Transverse colon (tissue), 4 donors: Measurements from ENCODE around the gene CCDC60. TPM values are rescaled to one million over a fixed set of nuclear protein-coding genes. Genes with fewer than 3 reads are reported as not detected.

Experiments
- DNase-seq: peaks from one replicate; pipeline ENCODE4 v3.0.0-alpha.2; 2019
- H3K27ac ChIP-seq, 4 donors: fragments of 200-600 bp; sonication (generic); 2 replicates each; pipeline ENCODE4 v1.5.1; 2016 to 2018; ENCODE audit warnings: inconsistent platforms in 4 of 4
- H3K27me3 ChIP-seq: fragments of 200-600 bp; sonication (generic); 2 replicates; pipeline ENCODE4 v1.5.1; 2017; ENCODE audit warnings: inconsistent platforms
- H3K36me3 ChIP-seq, 4 donors: fragments of 200-600 bp; sonication (generic); 2 replicates each; pipeline ENCODE4 v1.5.1; 2017 to 2019; ENCODE audit warnings: inconsistent platforms in 4 of 4
- H3K4me1 ChIP-seq, 4 donors: fragments of 200-600 bp; sonication (generic); 2 replicates each; pipeline ENCODE4 v1.5.1; 2017 to 2020; ENCODE audit warnings: inconsistent platforms in 4 of 4
- H3K4me3 ChIP-seq, 4 donors: fragments of 200-600 bp; sonication (generic); 1 replicate in 1 of 4; 2 replicates in 3 of 4; pipeline versions ENCODE4 v1.5.1 to v1.6.1; 2017 to 2019; ENCODE audit warnings: inconsistent platforms in 4 of 4
- H3K9me3 ChIP-seq, 2 donors: fragments of 200-600 bp; sonication (generic); 2 replicates each; pipeline ENCODE4 v1.5.1; 2017 to 2019; ENCODE audit warnings: inconsistent platforms in 2 of 2
- EP300 ChIP-seq: sonication (generic); formaldehyde crosslinking; IDR thresholded peaks from one replicate; pipeline ENCODE4 v1.6.1; 2017; ENCODE audit warnings: antibody characterized with exemption, low read depth
- POLR2A ChIP-seq: fragments of 450-650 bp; IDR thresholded peaks from one replicate; pipeline ENCODE4 v1.6.1; 2016; ENCODE audit warnings: antibody characterized with exemption, mild to moderate bottlenecking, moderate library complexity
- POLR2AphosphoS5 ChIP-seq, 3 donors: sonication (generic); formaldehyde crosslinking; IDR thresholded peaks; one replicate each; pipeline ENCODE4 v1.6.1; 2016; ENCODE audit warnings: antibody characterized with exemption in 3 of 3
- WGBS, 2 donors: methylation state at CpG; one replicate each; pipeline ENCODE4 v1.1.5; 2018; ENCODE audit warnings: low coverage in 1 of 2; 5-methylcytosine and 5-hydroxymethylcytosine counted together
- in situ Hi-C, 4 donors: fragments of 200-750 bp; cut with MboI; loops; one replicate each; pipeline versions ENCODE4 v1.15.0 to v1.15.1; 2017; ENCODE audit warnings: low sequenced_read_pairs in 3 of 4, low pct_ligation_motif_present in 1 of 4, low pct_unique_long_range_greater_than_20kb in 1 of 4
- intact Hi-C: fragments of 100-400 bp; cut with DNase I; formaldehyde crosslinking; loops from one replicate; pipeline ENCODE4 v1.15.1; 2023; ENCODE audit warnings: low total_unique reads
- total RNA-seq, 4 donors: library from RNA; depleted of rRNA; stranded (reverse); fragments of >200 nt; gene quantifications; one replicate each; pipeline ENCODE4 v1.1.0, GENCODE V29; 2016
- TF ChIP-seq, protein P1 (sequence below), 5 experiments: fragments of 200-600 bp in 3 of 5; fragments of 450-650 bp in 2 of 5; sonication (generic) in 3 of 5; IDR thresholded peaks; 1 replicate in 2 of 5; 2 replicates in 3 of 5; pipeline ENCODE4 v1.5.1; 2016 to 2017; ENCODE audit warnings: antibody characterized with exemption in 5 of 5, inconsistent platforms in 3 of 5, mild to moderate bottlenecking in 2 of 5, moderate library complexity in 1 of 5

CCDC60 gene
- total RNA-seq, 4 donors from 2014 or later = 0.68 to 2.6 (median 2.4) TPM; not detected in 1

DNA sequence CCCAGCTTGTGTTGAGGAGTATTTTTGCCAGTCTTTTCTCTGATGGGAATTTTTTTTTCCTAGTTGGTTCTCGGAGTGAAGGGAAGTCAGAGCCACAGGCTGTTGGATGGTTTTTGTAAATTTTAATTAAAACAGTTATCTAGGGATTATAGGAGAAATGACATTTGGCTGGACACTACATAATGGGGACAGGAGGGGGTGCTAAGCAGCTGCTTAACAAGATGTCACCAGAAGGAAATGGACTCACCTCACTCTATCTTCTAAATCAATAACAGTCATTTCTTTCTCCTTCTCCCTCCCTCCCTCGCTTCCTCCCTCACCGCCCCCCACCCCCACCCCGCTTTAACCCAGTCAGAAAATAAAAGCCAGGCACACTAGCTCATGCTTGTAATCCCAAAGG, 165.7 kb downstream of the CCDC60 start:
- H3K36me3 ChIP-seq = no peaks in the 10 kb centered on the region
- intact Hi-C loops = no loop called here
- peaks cover 6% of the 10 kb centered on the region for H3K27me3 ChIP-seq
- no peaks in the 10 kb centered on the region for H3K4me1 ChIP-seq
- H3K4me3 ChIP-seq = no peak overlapping the region
- no peak for DNase-seq
- no peak for TF ChIP-seq POLR2AphosphoS5 (IDR thresholded peaks at IDR 0.05)
- no peak for TF ChIP-seq POLR2A
- H3K9me3 ChIP-seq = no peaks in the 10 kb centered on the region
- H3K27ac ChIP-seq = no peak overlapping the region
- 61% methylated on average over 4 of the region's 4 CpGs; no CpG with 5 or more reads in 1 of the 2 donors for WGBS, 2 donors
- in situ Hi-C loops = no loop called here

GRCh38 chr12:119501052-119501451, 166.5 kb downstream of the CCDC60 start:
- 74 to 100% methylated on average over 2 of the region's 2 CpGs for WGBS, 2 donors
- intact Hi-C loops = no loop called here

DNA sequence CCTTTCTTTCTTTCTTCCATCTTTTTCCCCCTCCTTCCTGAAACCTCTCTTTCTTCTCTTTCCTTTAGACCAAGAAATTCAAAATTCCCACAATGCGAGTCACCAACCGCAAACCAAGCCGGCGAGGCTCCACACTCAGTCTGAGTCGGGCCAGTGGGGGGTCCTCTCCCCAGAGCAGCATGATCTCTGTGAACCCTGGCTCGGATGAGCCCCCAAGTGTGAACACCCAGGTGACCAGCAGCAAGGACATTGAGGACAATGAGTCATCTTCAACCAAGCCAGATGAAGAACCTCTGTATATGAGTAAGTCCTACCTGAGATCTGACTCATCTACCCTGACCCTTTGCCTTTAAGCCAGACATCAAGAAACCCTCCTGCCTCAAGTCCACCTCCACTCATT, 170.5 kb downstream of the CCDC60 start:
- no peaks in the 10 kb centered on the region for H3K36me3 ChIP-seq
- no peaks in the 10 kb centered on the region for H3K27me3 ChIP-seq
- intact Hi-C loops = no loop called here
- no peak overlapping the region for H3K27ac ChIP-seq
- DNase-seq = no peak
- H3K9me3 ChIP-seq = no peaks in the 10 kb centered on the region
- no peak overlapping the region for H3K4me3 ChIP-seq
- in situ Hi-C loops = no loop called here
- no peak for TF ChIP-seq POLR2AphosphoS5 (IDR thresholded peaks at IDR 0.05)
- TF ChIP-seq, protein P1, sequence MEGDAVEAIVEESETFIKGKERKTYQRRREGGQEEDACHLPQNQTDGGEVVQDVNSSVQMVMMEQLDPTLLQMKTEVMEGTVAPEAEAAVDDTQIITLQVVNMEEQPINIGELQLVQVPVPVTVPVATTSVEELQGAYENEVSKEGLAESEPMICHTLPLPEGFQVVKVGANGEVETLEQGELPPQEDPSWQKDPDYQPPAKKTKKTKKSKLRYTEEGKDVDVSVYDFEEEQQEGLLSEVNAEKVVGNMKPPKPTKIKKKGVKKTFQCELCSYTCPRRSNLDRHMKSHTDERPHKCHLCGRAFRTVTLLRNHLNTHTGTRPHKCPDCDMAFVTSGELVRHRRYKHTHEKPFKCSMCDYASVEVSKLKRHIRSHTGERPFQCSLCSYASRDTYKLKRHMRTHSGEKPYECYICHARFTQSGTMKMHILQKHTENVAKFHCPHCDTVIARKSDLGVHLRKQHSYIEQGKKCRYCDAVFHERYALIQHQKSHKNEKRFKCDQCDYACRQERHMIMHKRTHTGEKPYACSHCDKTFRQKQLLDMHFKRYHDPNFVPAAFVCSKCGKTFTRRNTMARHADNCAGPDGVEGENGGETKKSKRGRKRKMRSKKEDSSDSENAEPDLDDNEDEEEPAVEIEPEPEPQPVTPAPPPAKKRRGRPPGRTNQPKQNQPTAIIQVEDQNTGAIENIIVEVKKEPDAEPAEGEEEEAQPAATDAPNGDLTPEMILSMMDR (IDR thresholded peaks at IDR 0.05) = no peak
- no peak for TF ChIP-seq EP300
- no peak for TF ChIP-seq POLR2A
- WGBS, 2 donors = 78% methylated on average over 6 of the region's 6 CpGs; no CpG with 5 or more reads in 1 of the 2 donors
- no peaks in the 10 kb centered on the region for H3K4me1 ChIP-seq

More at GRCh38 chr12:119501052-119501451, 166.5 kb downstream of the CCDC60 start:
- Histone ChIP-seq H3K27me3 (peaks cover 6% of the 10 kb centered on the region), H3K4me1 (no peaks in the 10 kb centered on the region), H3K36me3 (no peaks in the 10 kb centered on the region), H3K4me3 (no peak overlapping the region), H3K9me3 (no peaks in the 10 kb centered on the region), H3K27ac (no peak overlapping the region)
- DNase-seq = no peak
- TF ChIP-seq POLR2AphosphoS5 (IDR thresholded peaks at IDR 0.05) (no peak), EP300 (no peak), POLR2A (no peak)
- TF ChIP-seq, protein P1 (IDR thresholded peaks at IDR 0.05) = no peak
- in situ Hi-C loops = no loop called here

- no peak overlapping the region for H3K27ac ChIP-seq
- H3K4me1 ChIP-seq = no peaks in the 10 kb centered on the region
- WGBS, 2 donors = 44% methylated on average over 6 to 8 of the region's 8 CpGs
- DNase-seq = no peak
- intact Hi-C loops = no loop called here
- no peaks in the 10 kb centered on the region for H3K36me3 ChIP-seq
- no peaks in the 10 kb centered on the region for H3K27me3 ChIP-seq
- TF ChIP-seq, protein P1 (IDR thresholded peaks at IDR 0.05) = no peak
- TF ChIP-seq POLR2AphosphoS5 (IDR thresholded peaks at IDR 0.05) (no peak), EP300 (no peak), POLR2A (no peak)
- no peak overlapping the region for H3K4me3 ChIP-seq
- no peaks in the 10 kb centered on the region for H3K9me3 ChIP-seq
- in situ Hi-C loops = no loop called here
Measured at GRCh38 chr12:119512772-119513497, 178.4 kb downstream of the CCDC60 start.
